ENCODE results near the gene USP37.
A peak's percentile ranks its signal among the peaks of the same experiment; 100 is the strongest.

Gene USP37

DNA sequence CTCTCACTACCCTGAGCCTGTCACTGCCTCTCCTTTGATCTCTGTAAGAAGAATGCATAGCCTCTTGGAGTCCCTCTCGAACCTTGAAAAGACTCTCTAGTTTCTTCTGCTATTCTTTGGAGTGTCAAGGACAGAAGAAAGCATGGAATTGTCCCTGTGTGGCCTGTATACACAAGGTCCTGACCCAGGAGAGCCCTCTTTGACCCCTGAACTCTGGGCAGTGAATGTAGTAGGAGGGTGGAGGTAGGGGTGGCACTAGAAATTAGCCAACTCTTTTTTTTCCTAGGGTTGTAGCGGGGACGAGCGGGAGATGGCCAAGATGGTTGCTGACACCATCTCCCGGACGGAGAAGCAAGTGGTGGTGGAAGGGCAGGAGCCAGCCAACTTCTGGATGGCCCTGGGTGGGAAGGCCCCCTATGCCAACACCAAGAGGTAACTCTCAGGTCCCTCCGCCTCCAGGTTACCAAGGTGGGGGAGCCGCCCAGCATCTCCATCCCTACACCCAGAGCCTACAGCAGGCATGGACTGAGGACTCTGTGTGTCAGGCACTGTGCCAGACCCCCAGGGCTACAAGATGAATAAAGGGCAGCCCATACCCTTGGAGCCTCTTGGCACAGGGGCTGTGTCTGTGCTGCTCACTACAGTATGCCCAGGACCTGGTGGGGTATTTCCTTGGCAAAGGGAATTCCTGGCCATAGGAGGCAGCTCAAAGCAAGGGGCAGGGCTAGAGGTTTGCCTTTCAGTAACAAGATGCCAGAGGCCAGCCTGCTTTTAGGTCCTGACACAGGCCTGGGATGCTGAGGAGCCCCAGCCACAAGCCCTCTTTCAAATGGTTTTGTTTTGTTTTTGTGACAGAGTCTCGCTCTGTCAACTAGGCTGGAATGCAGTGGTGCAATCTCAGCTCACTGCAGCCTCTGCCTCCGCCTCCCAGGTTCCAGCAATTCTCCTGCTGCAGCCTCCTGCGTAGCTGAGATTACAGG is 132.9 kb downstream of the USP37 start:
- peak overlapping the region in 1 of 2 experiments; percentile 66 for H3K18ac ChIP-seq (ENCODE audit: low read depth in 1 of 2, low read length in 2 of 2)
- H3K27me3 ChIP-seq (ENCODE audit: control insufficient read depth in 1 of 2, insufficient read depth in 1 of 2, low read length in 2 of 2): peaks cover 15 to 23% of the 10 kb centered on the region in 2 experiments
- H3K9ac ChIP-seq (ENCODE audit: low read length): no peak overlapping the region
- no peak overlapping the region for H3K4ac ChIP-seq (ENCODE audit: low read depth in 1 of 2, low read length in 2 of 2)
- H4K91ac ChIP-seq (ENCODE audit: low read length): no peak overlapping the region
- no peak overlapping the region for H2BK120ac ChIP-seq (ENCODE audit: low read depth, low read length)
- H2BK12ac ChIP-seq (ENCODE audit: low read length in 2 of 2): no peak overlapping the region
- H2BK5ac ChIP-seq (ENCODE audit: low read depth, low read length, poor library complexity, severe bottlenecking): no peak overlapping the region
- H3K9me3 ChIP-seq (ENCODE audit: control insufficient read depth, low read length): no peaks in the 10 kb centered on the region
- H3K23ac ChIP-seq (ENCODE audit: low read length in 2 of 2): peak overlapping the region in 1 of 2 experiments; percentile 83
- peak overlapping the region in 1 of 2 experiments; percentile 11 for H3K14ac ChIP-seq (ENCODE audit: low read length in 2 of 2)
- H3K27ac ChIP-seq (ENCODE audit: low read length, poor library complexity, severe bottlenecking): no peak overlapping the region
- H3K36me3 ChIP-seq (ENCODE audit: control insufficient read depth in 1 of 2, insufficient read depth in 2 of 2, low read depth in 1 of 2, low read length in 2 of 2): no peaks in the 10 kb centered on the region
- no peaks in the 10 kb centered on the region for H3K4me1 ChIP-seq (ENCODE audit: control insufficient read depth, insufficient read depth, low read depth, low read length)
- no peak overlapping the region for H3K4me3 ChIP-seq (ENCODE audit: insufficient read depth in 1 of 2, low read depth in 1 of 2, low read length in 2 of 2)
- no peak overlapping the region for H4K8ac ChIP-seq (ENCODE audit: low read length)
- no peaks in the 10 kb centered on the region for H3K79me1 ChIP-seq (replicated peaks; ENCODE audit: low read length, poor library complexity, severe bottlenecking)
- no peak overlapping the region for H2AK5ac ChIP-seq (ENCODE audit: low read length, severe bottlenecking)
- peak; percentile 14 for DNase-seq
- no peak overlapping the region for H3K4me2 ChIP-seq (ENCODE audit: low read length, poor library complexity, severe bottlenecking)
- H2AFZ ChIP-seq (ENCODE audit: low read depth, low read length): no peak overlapping the region
- 91% methylated on average over 11 of the region's 11 CpGs for WGBS
- no peak overlapping the region for H2BK15ac ChIP-seq (ENCODE audit: low read depth, poor library complexity, severe bottlenecking)

DNA sequence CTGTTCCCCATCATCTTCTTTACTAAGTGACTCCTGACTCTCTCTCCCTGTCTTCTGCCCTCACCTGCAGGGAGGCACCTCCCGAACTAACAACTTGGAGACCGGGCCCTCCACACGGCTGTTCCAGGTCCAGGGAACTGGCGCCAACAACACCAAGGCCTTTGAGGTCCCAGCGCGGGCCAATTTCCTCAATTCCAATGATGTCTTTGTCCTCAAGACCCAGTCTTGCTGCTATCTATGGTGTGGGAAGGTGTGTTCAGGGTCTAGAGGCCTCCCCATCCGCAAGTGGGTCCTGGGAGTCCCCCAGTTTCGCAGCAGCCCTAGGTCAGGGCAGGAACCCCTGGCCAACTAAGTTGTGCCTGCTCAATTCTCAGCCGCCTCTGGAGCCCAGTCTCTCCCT is 133.7 kb downstream of the USP37 start:
- Histone ChIP-seq H2BK12ac (ENCODE audit: low read length in 2 of 2) (no peak overlapping the region), H2AFZ (ENCODE audit: low read depth, low read length) (no peak overlapping the region), H3K27me3 (ENCODE audit: control insufficient read depth in 1 of 2, insufficient read depth in 1 of 2, low read length in 2 of 2) (peaks cover 15 to 23% of the 10 kb centered on the region in 2 experiments), H3K9ac (ENCODE audit: low read length) (no peak overlapping the region), H4K91ac (ENCODE audit: low read length) (no peak overlapping the region), H3K14ac (ENCODE audit: low read length in 2 of 2) (no peak overlapping the region), H4K8ac (ENCODE audit: low read length) (no peak overlapping the region), H3K27ac (ENCODE audit: low read length, poor library complexity, severe bottlenecking) (no peak overlapping the region), H3K4me1 (ENCODE audit: control insufficient read depth, insufficient read depth, low read depth, low read length) (no peaks in the 10 kb centered on the region), H3K4me3 (ENCODE audit: insufficient read depth in 1 of 2, low read depth in 1 of 2, low read length in 2 of 2) (no peak overlapping the region), H3K23ac (ENCODE audit: low read length in 2 of 2) (no peak overlapping the region), H3K9me3 (ENCODE audit: control insufficient read depth, low read length) (no peaks in the 10 kb centered on the region), H3K79me1 (replicated peaks; ENCODE audit: low read length, poor library complexity, severe bottlenecking) (no peaks in the 10 kb centered on the region), H3K4ac (ENCODE audit: low read depth in 1 of 2, low read length in 2 of 2) (no peak overlapping the region), H2BK5ac (ENCODE audit: low read depth, low read length, poor library complexity, severe bottlenecking) (no peak overlapping the region), H2BK15ac (ENCODE audit: low read depth, poor library complexity, severe bottlenecking) (no peak overlapping the region), H2AK5ac (ENCODE audit: low read length, severe bottlenecking) (no peak overlapping the region), H3K4me2 (ENCODE audit: low read length, poor library complexity, severe bottlenecking) (no peak overlapping the region), H3K36me3 (ENCODE audit: control insufficient read depth in 1 of 2, insufficient read depth in 2 of 2, low read depth in 1 of 2, low read length in 2 of 2) (no peaks in the 10 kb centered on the region), H3K18ac (ENCODE audit: low read depth in 1 of 2, low read length in 2 of 2) (no peak overlapping the region), H2BK120ac (ENCODE audit: low read depth, low read length) (no peak overlapping the region)
- no peak for DNase-seq
- WGBS: 94% methylated on average over 9 of the region's 9 CpGs

DNA sequence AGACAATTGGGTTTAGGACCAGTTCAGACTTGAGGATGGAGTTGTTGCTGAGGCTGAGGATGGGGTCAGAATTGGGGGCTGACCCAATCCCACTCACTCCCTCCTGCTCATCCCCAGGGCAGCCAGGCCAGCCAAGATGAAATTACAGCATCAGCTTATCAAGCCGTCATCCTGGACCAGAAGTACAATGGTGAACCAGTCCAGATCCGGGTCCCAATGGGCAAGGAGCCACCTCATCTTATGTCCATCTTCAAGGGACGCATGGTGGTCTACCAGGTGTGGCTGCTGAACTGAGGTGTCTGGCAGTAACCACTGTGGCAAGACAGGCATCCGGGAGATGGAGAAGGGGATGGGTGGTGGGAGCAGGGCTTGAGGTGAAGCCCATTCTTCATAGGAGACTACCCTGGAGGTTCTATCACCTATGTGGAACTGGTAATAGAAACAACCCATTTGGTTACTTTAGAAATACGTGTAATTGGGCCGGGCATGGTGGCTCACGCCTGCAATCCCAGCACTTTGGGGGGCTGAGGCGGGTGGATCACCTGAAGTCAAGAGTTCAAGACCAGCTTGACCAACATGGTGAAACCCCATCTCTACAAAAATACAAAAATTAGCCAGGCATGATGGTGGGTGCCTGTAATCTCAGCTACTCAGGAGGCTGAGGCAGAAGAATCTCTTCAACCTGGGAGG is 135.3 kb downstream of the USP37 start:
- Histone ChIP-seq H2AFZ (ENCODE audit: low read depth, low read length) (no peak overlapping the region), H3K18ac (ENCODE audit: low read depth in 1 of 2, low read length in 2 of 2) (no peak overlapping the region), H4K8ac (ENCODE audit: low read length) (no peak overlapping the region), H2BK12ac (ENCODE audit: low read length in 2 of 2) (no peak overlapping the region), H2AK5ac (ENCODE audit: low read length, severe bottlenecking) (no peak overlapping the region), H3K4me1 (ENCODE audit: control insufficient read depth, insufficient read depth, low read depth, low read length) (no peaks in the 10 kb centered on the region), H4K91ac (ENCODE audit: low read length) (no peak overlapping the region), H3K4me3 (ENCODE audit: insufficient read depth in 1 of 2, low read depth in 1 of 2, low read length in 2 of 2) (no peak overlapping the region), H3K36me3 (ENCODE audit: control insufficient read depth in 1 of 2, insufficient read depth in 2 of 2, low read depth in 1 of 2, low read length in 2 of 2) (no peaks in the 10 kb centered on the region), H3K9me3 (ENCODE audit: control insufficient read depth, low read length) (no peaks in the 10 kb centered on the region), H2BK15ac (ENCODE audit: low read depth, poor library complexity, severe bottlenecking) (no peak overlapping the region), H3K79me1 (replicated peaks; ENCODE audit: low read length, poor library complexity, severe bottlenecking) (no peaks in the 10 kb centered on the region), H2BK120ac (ENCODE audit: low read depth, low read length) (no peak overlapping the region), H2BK5ac (ENCODE audit: low read depth, low read length, poor library complexity, severe bottlenecking) (no peak overlapping the region), H3K14ac (ENCODE audit: low read length in 2 of 2) (no peak overlapping the region), H3K27me3 (ENCODE audit: control insufficient read depth in 1 of 2, insufficient read depth in 1 of 2, low read length in 2 of 2) (peaks cover 15 to 28% of the 10 kb centered on the region in 2 experiments), H3K4me2 (ENCODE audit: low read length, poor library complexity, severe bottlenecking) (no peak overlapping the region), H3K27ac (ENCODE audit: low read length, poor library complexity, severe bottlenecking) (no peak overlapping the region), H3K23ac (ENCODE audit: low read length in 2 of 2) (no peak overlapping the region), H3K4ac (ENCODE audit: low read depth in 1 of 2, low read length in 2 of 2) (no peak overlapping the region), H3K9ac (ENCODE audit: low read length) (no peak overlapping the region)
- no peak for DNase-seq
- WGBS: 92% methylated on average over 8 of the region's 8 CpGs

DNA sequence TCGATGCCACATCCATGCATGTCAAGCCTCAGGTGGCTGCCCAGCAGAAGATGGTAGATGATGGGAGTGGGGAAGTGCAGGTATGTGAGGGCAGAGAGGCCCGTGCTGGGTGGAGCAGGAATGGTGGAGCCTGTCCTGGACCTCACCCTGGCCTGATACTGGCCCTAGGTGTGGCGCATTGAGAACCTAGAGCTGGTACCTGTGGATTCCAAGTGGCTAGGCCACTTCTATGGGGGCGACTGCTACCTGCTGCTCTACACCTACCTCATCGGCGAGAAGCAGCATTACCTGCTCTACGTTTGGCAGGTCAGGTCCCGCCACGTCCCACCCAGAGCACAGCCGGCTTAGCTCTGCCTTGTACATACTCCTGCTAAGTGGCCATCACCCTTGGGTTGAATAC is 136.3 kb downstream of the USP37 start:
- Histone ChIP-seq H3K18ac (ENCODE audit: low read depth in 1 of 2, low read length in 2 of 2) (no peak overlapping the region), H3K4me3 (ENCODE audit: insufficient read depth in 1 of 2, low read depth in 1 of 2, low read length in 2 of 2) (no peak overlapping the region), H2BK5ac (ENCODE audit: low read depth, low read length, poor library complexity, severe bottlenecking) (no peak overlapping the region), H2BK120ac (ENCODE audit: low read depth, low read length) (no peak overlapping the region), H3K27ac (ENCODE audit: low read length, poor library complexity, severe bottlenecking) (no peak overlapping the region), H3K23ac (ENCODE audit: low read length in 2 of 2) (no peak overlapping the region), H3K4ac (ENCODE audit: low read depth in 1 of 2, low read length in 2 of 2) (no peak overlapping the region), H3K4me2 (ENCODE audit: low read length, poor library complexity, severe bottlenecking) (no peak overlapping the region), H4K8ac (ENCODE audit: low read length) (no peak overlapping the region), H4K91ac (ENCODE audit: low read length) (no peak overlapping the region), H3K27me3 (ENCODE audit: control insufficient read depth in 1 of 2, insufficient read depth in 1 of 2, low read length in 2 of 2) (peaks cover 15 to 28% of the 10 kb centered on the region in 2 experiments), H3K14ac (ENCODE audit: low read length in 2 of 2) (no peak overlapping the region), H3K4me1 (ENCODE audit: control insufficient read depth, insufficient read depth, low read depth, low read length) (no peaks in the 10 kb centered on the region), H2AFZ (ENCODE audit: low read depth, low read length) (no peak overlapping the region), H2AK5ac (ENCODE audit: low read length, severe bottlenecking) (no peak overlapping the region), H3K9me3 (ENCODE audit: control insufficient read depth, low read length) (no peaks in the 10 kb centered on the region), H3K9ac (ENCODE audit: low read length) (no peak overlapping the region), H2BK12ac (ENCODE audit: low read length in 2 of 2) (no peak overlapping the region), H3K36me3 (ENCODE audit: control insufficient read depth in 1 of 2, insufficient read depth in 2 of 2, low read depth in 1 of 2, low read length in 2 of 2) (no peaks in the 10 kb centered on the region), H3K79me1 (replicated peaks; ENCODE audit: low read length, poor library complexity, severe bottlenecking) (no peaks in the 10 kb centered on the region), H2BK15ac (ENCODE audit: low read depth, poor library complexity, severe bottlenecking) (no peak overlapping the region)
- 82% methylated on average over 10 of the region's 10 CpGs for WGBS
- no peak for DNase-seq

Data from mesenchymal stem cell (in vitro differentiated cells and primary cell).